ENCODE data around the gene TEDC2.

The TEDC2 gene

GRCh38 chr16:2501946-2502895 lies 42.3 kb downstream of the TEDC2 start:
- Mint-ChIP-seq H3K4me3 (no peak overlapping the region), H3K27me3 (no peaks in the 10 kb centered on the region), H3K4me1 (peaks cover 6% of the 10 kb centered on the region), H3K9me3 (no peaks in the 10 kb centered on the region), H3K27ac (no peak overlapping the region)
- ATAC-seq, result no peak
- no peak for DNase-seq

GRCh38 chr16:2505695-2506094 lies 45.8 kb downstream of the TEDC2 start:
- peaks cover 17% of the 10 kb centered on the region for H3K4me1 Mint-ChIP-seq
- H3K27me3 Mint-ChIP-seq, result no peaks in the 10 kb centered on the region
- ATAC-seq, result no peak
- no peak for DNase-seq
- no peaks in the 10 kb centered on the region for H3K9me3 Mint-ChIP-seq
- no peak overlapping the region for H3K4me3 Mint-ChIP-seq
- peak overlapping the region in 1 of 2 donors; percentile 55 for H3K27ac Mint-ChIP-seq

- H3K9me3 Mint-ChIP-seq, result no peaks in the 10 kb centered on the region
- DNase-seq, result no peak
- peaks cover 20% of the 10 kb centered on the region for H3K4me1 Mint-ChIP-seq
- no peak overlapping the region for H3K4me3 Mint-ChIP-seq
- peak; percentile 59 for ATAC-seq
- peak overlapping the region in 1 of 2 donors; percentile 72 for H3K27ac Mint-ChIP-seq
- no peaks in the 10 kb centered on the region for H3K27me3 Mint-ChIP-seq
Measured at GRCh38 chr16:2507052-2507659, 47.2 kb downstream of the TEDC2 start.

GRCh38 chr16:2507665-2508064 lies 47.8 kb downstream of the TEDC2 start:
- ATAC-seq (no peak), DNase-seq (no peak)
- H3K27ac Mint-ChIP-seq, result no peak overlapping the region
- H3K4me1 Mint-ChIP-seq, result peaks cover 25% of the 10 kb centered on the region
- no peaks in the 10 kb centered on the region for H3K9me3 Mint-ChIP-seq
- H3K4me3 Mint-ChIP-seq, result no peak overlapping the region
- no peaks in the 10 kb centered on the region for H3K27me3 Mint-ChIP-seq

GRCh38 chr16:2508722-2509400 lies 49.0 kb downstream of the TEDC2 start:
- H3K4me3 Mint-ChIP-seq, result no peak overlapping the region
- H3K9me3 Mint-ChIP-seq, result no peaks in the 10 kb centered on the region
- no peak overlapping the region for H3K27ac Mint-ChIP-seq

GRCh38 chr16:2511128-2511800 lies 51.4 kb downstream of the TEDC2 start:
- no peaks in the 10 kb centered on the region for H3K27me3 Mint-ChIP-seq
- peaks cover 51% of the 10 kb centered on the region for H3K4me1 Mint-ChIP-seq
- ATAC-seq (no peak), DNase-seq (no peak)
- no peaks in the 10 kb centered on the region for H3K9me3 Mint-ChIP-seq
- H3K4me3 Mint-ChIP-seq, result no peak overlapping the region
- no peak overlapping the region for H3K27ac Mint-ChIP-seq

More at GRCh38 chr16:2508722-2509400, 49.0 kb downstream of the TEDC2 start:
- no peak for DNase-seq
- peaks cover 33% of the 10 kb centered on the region for H3K4me1 Mint-ChIP-seq
- no peaks in the 10 kb centered on the region for H3K27me3 Mint-ChIP-seq
- no peak for ATAC-seq

- DNase-seq (no peak), ATAC-seq (no peak)
- Mint-ChIP-seq H3K4me3 (peak overlapping the region; percentile 89 to 90), H3K27ac (peak overlapping the region; percentile 94 to 98), H3K4me1 (peaks cover 55% of the 10 kb centered on the region), H3K9me3 (no peaks in the 10 kb centered on the region), H3K27me3 (no peaks in the 10 kb centered on the region)
Measured at GRCh38 chr16:2511996-2512734, 52.3 kb downstream of the TEDC2 start.

- peak; percentile 37 for ATAC-seq
- peak overlapping the region; percentile 94 to 98 for H3K27ac Mint-ChIP-seq
- no peaks in the 10 kb centered on the region for H3K9me3 Mint-ChIP-seq
- peak; percentile 43 to 55 for DNase-seq
- H3K27me3 Mint-ChIP-seq, result no peaks in the 10 kb centered on the region
- H3K4me1 Mint-ChIP-seq, result peaks cover 57% of the 10 kb centered on the region
- H3K4me3 Mint-ChIP-seq, result peak overlapping the region; percentile 89 to 90
Measured at GRCh38 chr16:2512735-2513404, 53.0 kb downstream of the TEDC2 start.

GRCh38 chr16:2513405-2514332 lies 53.8 kb downstream of the TEDC2 start, which contains the start of gene ATP6V0C:
Gene ATP6V0C (plus strand): TSS chr16:2513952. CDS start chr16:2514104, 152 bp downstream.
- Mint-ChIP-seq H3K27ac (peak within 1 kb of the TSS; percentile 94 to 99), H3K27me3 (no peaks in the 10 kb centered on the region), H3K9me3 (no peaks in the 10 kb centered on the region), H3K4me3 (peak within 1 kb of the TSS; percentile 95 to 96), H3K4me1 (peaks cover 65% of the 10 kb centered on the region)
- peak; percentile 89 for ATAC-seq
- DNase-seq, result peak; percentile 91 to 93
